Measurements from ENCODE around the gene FERMT2.
"Not testable (repeated sequence)": the region's sequence is repeated elsewhere in the genome, so short reads cannot be mapped to it uniquely, and the experiment has no call there.

FERMT2 gene

DNA sequence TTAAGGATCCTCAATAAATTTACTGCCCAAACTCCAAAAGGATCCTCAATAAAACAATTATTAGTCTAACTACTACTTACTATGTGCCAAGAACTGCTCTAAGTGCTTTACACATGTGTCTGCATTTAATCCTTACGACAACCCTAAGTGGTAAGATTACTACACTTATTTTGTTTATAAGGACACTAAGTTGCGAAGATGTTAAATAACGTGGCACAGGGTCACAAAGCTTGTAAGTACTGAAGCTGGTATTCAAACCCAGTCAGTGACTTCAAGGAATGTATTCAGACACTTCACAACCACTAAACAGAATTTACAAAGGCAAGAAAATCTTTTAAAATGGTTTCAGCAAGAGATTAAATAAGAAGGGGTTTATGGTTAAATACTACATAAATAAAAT, 13.0 kb downstream of the FERMT2 start:
- no peak for DNase-seq

DNA sequence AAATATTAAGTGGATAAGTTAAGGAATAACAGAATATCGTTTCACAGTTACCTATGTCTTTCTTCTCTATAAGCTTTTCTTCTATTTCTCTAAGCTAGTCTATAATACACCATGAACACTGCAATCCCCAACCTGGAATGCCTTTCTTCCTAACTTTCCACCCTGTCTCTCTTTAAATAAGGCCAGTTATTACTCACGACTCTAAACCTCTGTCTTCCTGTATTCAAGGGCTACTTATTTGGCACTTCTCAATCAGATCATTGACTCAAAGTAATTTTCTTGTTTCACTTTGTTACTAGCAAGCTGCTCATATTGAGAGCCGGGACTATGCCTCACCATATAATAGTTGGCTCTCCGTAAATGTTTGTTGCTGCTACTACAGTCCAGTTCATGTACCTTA, 13.5 kb downstream of the FERMT2 start:
- DNase-seq: no peak

DNA sequence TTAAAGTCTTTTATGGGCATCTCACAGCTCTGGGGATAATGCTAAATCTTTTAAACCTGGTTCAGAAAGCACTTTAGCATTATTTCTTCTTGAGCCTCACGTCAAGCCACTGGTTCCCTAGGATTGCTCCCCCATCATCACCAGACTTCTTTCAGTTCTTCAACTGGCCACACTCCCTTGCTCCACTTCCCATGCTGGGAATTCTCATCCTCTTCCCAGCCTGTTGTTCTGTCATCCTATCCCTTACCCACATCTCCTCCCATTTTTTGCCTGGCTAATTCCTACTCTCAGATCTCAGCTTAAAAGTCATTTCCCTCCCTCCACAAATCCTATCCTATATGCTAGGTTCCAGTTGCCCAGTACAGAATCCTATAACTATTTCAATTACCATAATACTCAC, 14.4 kb downstream of the FERMT2 start:
- DNase-seq: no peak

DNA sequence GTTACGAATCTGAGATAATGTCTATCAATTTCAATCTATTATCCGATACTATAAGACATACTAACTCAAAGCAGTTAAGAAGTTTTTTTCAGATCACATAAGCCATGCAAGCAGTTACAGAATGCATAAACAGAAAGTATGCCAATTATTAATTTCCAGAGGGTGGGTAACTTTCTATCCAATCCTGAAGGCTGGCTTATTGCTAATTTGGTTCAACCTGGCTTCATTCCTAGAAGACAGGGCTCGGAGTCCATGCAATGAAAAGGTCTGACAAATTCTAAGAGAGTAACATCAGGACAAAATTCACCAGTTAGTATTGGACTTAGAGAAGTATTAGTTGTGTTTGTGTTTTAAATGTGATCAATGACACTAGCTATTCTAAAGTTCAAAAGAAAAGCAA, 15.0 kb downstream of the FERMT2 start:
- no peak for DNase-seq

DNA sequence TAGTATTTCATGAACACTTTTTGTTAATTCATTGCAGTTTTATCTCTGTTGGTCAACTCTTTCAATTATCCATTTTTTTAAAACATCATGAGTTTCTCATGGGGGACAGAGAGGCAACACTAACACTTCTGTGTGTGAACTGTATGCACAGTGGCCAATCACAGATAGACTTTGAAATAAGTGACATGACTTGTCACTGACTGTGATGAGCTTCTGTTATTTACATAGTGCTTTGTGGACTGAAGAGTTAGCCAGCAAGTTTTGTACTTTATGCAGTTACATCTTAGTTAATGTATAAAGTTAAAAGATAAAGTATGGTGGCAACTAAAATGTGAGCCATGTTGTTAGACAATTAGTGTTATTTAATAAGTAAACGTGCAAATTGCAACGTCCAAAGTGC, 16.1 kb downstream of the FERMT2 start:
- no peak for DNase-seq

DNA sequence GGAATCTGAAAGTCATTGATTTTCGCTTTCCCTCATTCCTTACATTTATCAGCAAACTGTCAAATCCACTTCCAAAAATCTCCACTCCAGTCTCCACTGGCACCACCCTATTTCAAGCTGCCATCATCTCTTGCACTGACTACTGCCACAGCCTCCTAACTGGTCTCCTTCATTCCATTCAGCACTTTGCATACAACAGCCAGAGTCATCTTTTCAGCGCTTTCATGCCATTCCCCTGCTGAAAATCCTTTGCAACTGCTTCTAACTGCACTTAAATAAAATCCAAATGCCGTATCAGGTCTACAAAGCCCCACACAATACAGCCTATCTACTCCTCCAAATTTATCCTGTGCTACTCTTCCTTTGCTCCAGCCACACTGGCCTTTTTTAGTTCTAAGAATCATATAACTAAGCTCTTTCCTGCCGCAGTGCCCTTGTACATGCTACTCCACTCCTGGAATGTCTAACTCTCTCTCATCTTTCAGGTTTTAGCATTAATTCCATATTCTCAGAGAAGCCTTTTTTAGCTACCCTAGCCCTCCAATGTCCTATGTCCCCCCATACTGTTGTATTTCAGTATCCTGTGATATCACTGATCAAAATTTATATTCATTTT, 21.6 kb downstream of the FERMT2 start:
- DNase-seq: no peak

DNA sequence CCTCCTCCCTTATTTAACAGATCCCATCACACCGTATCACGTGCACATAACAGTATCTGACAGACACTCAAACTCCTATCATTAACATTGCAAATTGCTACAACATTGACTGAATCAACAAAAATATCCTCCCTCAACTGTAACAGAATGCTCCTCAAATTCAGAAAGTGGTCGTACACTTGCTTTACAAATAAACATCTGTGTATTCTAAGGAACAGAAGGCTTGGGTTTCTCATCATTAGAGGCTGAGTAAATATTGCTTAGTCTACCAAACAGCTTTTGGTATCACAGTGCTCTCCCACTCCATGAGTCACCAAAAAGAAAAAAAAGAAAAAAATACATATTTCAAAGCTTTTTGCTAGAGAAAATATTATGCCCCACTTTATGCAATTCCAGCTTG, 23.9 kb downstream of the FERMT2 start:
- no peak for DNase-seq

DNA sequence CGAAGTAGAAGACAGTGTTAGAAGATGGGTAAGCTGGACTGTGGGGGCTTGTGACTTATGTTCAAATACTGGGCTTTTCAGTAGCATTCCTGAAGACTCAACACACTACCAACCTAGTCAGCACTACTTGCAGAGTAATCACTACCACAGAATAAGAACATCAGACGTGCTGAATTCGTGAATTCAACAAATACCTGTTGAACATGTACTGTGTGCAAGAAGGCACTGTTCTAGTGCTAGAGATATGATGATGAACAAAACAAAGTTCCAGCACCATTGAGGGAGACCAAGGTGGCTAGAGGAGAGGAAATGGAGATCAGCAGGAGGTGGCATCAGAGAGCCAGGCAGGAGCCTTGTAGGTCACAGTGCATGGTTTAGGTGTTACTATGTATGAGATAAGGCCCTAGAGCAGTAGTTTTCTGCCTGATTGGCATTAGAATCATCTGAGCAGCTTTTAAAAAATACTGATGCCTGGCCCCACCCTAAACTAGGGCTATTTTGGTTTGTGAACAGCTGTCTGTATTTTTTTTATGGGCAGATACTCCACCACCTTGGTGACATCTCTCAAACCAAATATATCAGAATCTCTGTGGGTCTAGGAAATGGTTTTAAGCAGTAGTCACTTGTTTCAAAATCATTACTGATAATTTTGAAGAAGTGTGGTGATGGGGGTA, 26.8 kb downstream of the FERMT2 start:
- DNase-seq: no peak

DNA sequence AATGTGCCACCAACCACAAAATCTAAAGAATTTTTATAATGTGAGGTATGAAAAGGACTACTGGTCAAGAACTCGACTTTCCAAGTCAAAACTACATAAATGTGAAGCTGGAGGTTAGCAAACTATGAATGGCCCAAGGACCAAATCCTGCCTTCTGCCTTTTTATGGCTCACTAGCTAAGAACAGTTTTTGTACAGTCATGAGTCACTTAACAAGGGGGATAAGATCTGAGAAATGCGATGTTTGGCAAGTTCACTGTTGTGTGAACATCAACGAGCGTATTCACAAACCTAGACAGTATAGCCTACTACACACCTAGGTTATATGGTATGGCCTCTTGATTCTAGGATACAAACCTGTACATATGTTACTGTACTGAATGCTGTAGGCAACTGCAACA, 28.2 kb downstream of the FERMT2 start:
- DNase-seq: no peak

DNA sequence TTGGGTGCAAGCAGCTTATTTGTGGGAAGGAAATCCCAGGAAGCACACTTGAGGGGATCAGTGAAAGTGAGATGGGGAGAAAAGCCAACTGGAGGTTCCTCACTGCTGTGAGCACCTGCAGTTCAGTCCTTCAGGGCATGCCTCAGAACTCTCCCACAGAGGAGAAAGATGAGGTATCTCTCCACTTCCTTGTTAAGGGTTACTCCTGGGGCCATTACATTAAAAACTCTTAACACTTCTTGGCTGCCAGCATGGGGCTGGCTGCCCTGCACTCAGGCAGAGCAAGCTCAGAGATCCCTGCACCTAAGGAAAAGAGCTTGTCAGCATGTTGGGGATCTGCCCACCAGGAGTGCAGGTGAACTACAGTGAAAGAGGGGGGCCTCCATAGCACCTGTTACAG, 28.8 kb downstream of the FERMT2 start:
- DNase-seq: no peak

DNA sequence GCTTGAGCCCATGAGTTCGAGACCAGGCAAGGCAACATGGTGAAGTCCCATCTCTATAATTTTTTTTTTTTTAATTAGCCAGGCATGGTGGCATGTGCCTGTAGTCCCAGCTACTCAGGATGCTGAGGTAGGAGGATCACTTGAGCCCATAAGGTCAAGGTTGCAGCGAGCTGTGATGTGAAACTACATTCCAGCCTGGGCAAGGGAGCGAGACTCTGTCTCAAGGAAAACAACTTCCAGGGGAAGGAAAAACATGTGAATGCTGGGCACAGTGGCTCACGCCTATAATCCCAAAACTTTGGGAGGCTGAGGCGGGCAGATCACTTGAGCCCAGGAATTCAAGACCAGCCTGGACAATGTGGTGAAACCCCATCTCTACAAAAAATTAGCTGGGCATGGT, 30.4 kb downstream of the FERMT2 start:
- not testable (repeated sequence) for DNase-seq

DNA sequence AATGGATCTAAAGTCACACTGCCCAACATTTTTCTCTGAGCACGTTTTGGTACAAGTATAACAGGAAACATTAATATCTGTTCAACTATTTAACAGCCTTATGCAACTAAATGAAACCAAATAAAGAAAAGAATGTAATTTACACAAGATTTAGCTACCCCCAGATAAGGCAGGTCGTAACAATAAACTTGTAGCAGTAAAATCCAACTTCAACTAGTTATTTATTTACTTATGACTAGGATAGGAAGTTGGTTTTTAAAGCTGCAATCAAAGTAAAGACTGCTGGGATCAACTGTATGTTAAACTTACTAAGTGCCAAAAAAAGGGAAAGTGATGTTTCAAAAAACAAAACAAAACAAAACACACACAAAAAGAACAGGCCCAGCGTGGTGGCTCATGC, 30.9 kb downstream of the FERMT2 start:
- no peak for DNase-seq

DNA sequence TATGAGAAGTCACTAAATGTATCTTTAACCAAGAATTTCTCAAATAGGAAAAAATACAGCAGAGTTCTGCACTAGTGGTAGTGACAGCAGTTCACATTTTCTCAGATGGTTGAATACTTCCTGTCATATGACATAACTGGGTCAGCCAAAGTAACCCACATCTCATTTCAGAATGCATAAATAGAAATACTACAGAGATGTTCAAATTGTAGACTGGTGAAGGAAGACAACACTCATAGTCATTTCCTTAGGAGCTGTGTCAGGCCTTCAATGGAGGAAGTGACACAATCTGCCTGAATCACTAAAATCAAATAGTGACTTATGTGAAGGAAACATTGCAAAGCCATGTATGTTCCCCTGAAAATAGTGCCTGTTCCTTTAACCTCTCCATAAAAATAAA, 32.4 kb downstream of the FERMT2 start:
- no peak for DNase-seq

DNA sequence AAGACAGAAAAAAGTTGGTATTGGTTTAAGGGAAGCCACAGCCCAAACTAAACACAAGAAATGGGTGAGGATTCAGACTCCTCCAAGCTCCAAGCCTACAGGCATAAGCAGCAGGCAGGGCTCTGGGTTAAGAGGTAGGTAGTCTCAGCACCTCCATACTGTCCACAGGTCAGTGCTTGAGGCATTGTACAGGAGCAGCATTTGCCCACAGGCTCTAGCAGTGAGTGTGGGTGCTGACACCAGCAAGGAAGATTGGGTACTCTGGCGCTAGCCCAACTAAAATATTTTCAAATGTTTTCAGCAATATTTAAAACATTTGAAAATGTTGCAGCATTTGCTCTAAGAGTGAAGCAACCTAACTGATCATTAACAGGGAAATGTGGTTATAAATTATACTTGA, 33.1 kb downstream of the FERMT2 start:
- no peak for DNase-seq

DNA sequence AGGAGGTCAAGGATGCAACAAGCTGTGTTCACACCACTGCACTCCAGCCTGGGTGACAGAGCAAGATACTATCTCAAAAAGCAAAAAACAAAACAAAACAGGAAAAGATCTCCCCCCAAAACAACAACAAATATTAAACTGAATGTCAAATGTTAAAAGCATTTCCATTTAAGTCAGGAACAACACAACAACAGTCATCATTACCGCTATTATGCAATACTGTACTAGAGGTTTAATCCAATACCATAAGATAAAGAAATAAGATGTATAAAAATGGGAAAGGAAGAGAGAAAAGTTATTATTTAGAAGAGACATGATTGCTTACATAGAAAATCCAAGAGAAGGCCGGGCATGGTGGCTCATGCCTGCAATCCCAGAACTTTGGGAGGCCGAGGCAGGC, 36.6 kb downstream of the FERMT2 start:
- no peak for DNase-seq

DNA sequence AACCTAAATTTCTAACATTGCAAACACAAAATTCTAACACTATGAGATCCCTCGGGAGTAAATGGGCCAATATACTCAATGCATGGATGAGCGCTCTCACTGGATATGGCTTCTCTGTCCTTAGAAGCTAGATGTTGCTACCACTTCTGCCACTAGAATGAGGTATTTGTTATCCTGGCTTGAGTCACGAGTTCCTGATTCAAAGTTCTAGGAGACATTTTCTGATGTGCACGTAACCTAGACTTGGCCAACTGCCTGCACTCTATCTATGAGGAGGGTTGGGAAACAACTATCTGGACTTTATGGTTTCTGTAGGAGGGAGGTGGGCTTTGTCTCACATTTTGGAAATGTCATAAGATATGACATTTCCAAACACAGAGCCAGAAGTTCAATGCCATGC, 37.6 kb downstream of the FERMT2 start:
- no peak for DNase-seq

DNA sequence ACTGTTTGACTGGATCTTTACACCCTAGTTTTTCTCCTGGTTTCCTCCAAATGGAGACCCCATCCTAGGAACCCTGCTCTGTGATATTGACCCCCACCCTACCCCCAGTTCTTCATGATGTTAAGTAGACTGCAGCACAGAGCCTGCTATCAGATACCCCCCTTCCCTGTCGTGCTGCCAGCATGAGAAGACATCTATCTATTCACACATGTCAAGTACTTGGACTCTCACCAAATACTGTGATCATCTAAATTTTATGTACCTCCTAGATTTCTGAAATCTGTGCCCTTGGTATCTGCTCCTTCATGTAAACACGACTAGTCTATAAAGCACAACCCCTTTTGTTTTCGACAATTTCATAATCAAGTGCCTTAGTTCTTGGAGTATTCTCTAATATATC, 38.9 kb downstream of the FERMT2 start:
- peak; percentile 7 for DNase-seq

DNA sequence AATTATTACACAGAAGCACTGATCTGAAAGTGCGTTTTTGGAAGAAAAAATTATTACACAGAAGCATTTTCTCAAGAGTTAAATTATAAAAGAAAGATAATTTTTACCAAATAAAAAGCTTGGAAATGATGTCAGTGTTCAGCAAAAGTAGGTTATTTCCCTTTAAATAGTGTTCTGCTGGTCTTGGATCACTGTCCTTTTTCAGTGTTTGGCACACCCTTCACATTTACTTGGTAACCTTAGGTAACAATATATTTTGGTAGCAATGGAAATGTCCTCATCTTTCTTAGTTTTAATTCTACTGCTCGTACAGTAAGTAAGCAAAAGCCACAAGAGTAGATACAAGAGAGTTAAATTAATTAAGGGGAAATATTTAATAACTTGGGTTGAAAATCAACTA, 40.3 kb downstream of the FERMT2 start:
- DNase-seq: no peak

DNA sequence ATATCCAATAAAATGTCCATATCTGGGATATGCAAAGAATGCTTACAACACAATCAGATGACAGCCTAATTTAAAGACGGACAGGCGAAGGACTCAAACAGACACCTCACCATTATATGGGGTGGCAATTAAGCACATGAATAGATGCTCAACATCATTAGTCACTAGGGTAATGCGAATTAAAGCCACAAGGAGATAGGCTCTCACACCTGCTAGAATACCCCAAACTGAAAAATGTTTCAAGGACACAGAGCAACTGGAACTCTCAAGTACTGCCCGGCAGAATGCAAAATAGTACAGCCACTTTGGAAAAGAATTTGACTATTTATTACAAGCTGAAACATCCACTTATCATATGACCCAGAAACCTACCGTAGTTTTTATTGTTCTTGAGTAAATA, 42.9 kb downstream of the FERMT2 start:
- DNase-seq: no peak

DNA sequence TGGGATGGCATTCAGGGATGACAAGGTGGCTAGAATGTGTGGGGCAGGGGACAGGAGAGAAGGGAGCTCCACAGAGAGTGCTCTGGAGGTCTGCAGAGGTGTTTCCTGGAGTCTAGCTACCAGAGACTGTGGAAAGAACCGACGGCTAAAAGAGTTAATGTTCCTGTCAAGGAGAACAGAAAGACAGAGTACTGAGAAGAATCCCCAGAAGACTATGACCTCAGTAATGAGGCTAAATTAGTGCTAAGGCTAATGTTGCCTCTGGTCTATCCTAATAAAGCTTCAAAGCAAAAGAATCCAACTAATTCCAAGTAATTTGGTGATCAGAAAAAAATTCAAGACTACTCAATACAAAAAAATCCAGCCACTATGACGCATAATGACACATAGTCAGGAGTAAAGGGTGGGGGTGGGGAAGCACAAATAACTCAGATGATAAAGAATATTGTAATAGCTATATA, 44.7 kb downstream of the FERMT2 start:
- DNase-seq: no peak

DNA sequence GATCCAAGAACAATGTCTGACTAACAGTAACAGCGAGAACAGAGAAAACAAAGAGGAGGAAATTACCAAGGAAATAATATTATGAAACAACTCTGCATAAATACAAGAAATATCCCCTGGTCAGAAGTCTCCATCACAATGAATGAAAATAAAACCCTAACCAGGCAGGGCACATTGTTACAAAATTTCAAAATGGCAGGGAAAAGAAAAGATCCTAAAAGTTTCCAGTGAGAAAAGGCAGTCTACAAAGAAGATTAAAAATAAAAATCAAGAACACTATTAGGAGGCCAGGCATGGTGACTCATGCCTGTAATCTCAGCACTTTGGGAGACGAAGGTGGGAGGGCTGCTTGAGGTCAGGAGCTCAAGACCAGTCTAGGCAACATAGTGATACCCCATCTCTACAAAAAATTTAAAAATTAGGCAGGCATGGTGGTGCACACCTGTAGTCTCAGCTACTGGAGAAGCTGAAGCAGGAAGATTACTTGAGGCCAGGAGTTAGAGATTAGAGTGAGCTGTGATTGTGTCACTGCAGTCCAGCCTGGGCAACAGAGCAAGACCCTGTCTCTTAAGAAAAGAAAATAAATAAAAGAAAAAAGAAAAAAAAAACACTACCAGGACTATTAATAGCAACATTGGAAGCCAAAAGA, 47.8 kb downstream of the FERMT2 start:
- no peak for DNase-seq

DNA sequence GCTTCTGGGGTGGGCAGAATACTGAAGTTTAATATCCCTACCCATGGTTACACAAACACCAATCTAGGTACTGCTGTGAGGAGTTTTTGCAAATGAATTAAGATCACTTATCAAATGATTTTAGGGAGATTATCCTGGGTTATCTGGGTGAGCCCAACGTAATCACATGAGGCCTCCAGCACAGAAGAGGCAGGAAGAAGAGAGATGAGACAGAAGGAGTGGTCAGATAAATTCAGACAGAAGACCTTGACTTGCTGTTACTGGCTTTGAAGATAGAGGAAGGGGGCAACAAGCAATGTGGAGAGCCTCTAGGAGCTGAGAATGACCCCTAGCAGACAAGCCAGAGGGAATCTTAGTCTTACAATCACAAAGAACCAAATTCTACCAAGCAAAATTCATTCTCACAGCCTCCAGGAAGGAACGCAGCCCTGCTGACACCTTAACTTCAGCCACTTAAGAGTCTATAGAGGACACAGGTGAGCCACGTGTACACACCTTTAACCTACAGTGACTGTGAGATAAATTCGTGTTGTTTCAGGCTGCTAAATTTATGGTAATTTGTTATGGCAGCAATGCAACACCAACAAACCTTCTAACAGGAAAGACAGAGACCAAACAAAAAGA, 49.4 kb downstream of the FERMT2 start:
- DNase-seq: no peak

DNA sequence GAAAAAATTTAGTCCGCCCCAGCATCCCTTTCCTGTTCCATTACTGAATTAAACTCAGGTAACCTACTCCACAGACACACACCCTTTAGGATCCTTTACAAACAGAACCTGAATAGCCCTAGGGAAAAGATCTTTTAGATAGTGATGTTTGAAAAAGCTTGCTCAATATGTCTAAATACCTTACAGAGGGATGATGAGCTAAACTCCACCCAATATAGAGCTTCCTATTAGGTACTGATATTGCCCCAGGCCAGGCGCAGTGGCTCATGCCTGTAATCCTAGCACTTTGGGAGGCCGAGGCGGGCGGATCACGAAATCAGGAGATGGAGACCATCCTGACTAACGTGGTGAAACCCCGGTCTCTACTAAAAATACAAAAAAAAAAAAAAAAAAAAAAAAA, 50.1 kb downstream of the FERMT2 start:
- no peak for DNase-seq

DNA sequence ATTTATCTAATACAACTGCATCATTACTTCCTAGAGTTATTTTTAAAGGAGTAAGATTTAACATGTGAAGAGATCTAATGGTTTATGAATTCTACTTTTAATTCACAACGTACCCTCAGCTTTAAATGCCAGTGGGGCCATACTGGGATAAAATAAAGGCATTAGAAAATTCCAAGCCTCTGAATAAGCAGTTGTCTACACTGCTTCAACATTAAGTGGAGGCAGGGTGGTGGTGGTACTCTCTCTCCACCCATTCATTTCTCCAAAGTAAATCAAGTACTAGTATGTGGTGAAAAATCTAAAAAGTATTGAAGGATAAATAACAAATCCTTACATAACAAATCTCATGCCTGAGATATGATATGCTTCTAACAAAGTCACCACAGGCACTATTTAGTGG, 52.4 kb downstream of the FERMT2 start:
- DNase-seq: no peak
